HepG2 (cell line): ENCODE results near the gene PPP1R15A. TPM values are rescaled to one million over a fixed set of nuclear protein-coding genes. Genes with fewer than 3 reads are reported as not detected.

Source experiments
- AHR ChIP-seq: IDR thresholded peaks from 2 replicates; pipeline ENCODE4 v1.6.1; 2018; ENCODE audit warnings: missing genetic modification reagents, missing compliant biosample characterization
- DNMT3B ChIP-seq: conservative IDR thresholded peaks from 2 replicates; pipeline ENCODE4 v1.6.1; 2016; ENCODE audit warnings: missing biosample characterization, control low read depth
- EED ChIP-seq: sonication (generic); formaldehyde crosslinking; IDR thresholded peaks from 2 replicates; pipeline ENCODE4 v1.5.0; 2020; ENCODE audit warnings: mild to moderate bottlenecking, missing genetic modification reagents
- ESRRA ChIP-seq: sonication (generic); formaldehyde crosslinking; IDR thresholded peaks from 2 replicates; pipeline ENCODE4 v1.5.1; 2020; ENCODE audit warnings: mild to moderate bottlenecking, low read depth, missing genetic modification reagents
- FOXA1 ChIP-seq, 2 experiments: fragments of 450-650 bp in 1 of 2; sonication (generic) in 1 of 2; formaldehyde crosslinking in 1 of 2; IDR thresholded peaks; 2 replicates each; pipeline versions ENCODE4 v1.4.0 to v1.6.1; 2016 to 2020; ENCODE audit warnings: missing genetic modification reagents in 1 of 2
- GMEB1 ChIP-seq: sonication (generic); formaldehyde crosslinking; IDR thresholded peaks from 2 replicates; pipeline ENCODE4 v1.5.1; 2020; ENCODE audit warnings: missing genetic modification reagents, mild to moderate bottlenecking, borderline replicate concordance
- KAT8 ChIP-seq: IDR thresholded peaks from 2 replicates; pipeline ENCODE4 v1.6.1; 2016; ENCODE audit warnings: missing genetic modification reagents, missing compliant biosample characterization
- MTF1 ChIP-seq: sonication (generic); formaldehyde crosslinking; IDR thresholded peaks from 2 replicates; pipeline ENCODE4 v1.5.0; 2020; ENCODE audit warnings: missing genetic modification reagents
- POLR2A ChIP-seq, 2 experiments: IDR thresholded peaks; 2 replicates each; pipeline ENCODE4 v1.6.1; 2011; ENCODE audit warnings: low read depth in 2 of 2, low read length in 2 of 2, mild to moderate bottlenecking in 1 of 2, moderate library complexity in 1 of 2; ENCODE audit not compliant: insufficient read depth in 1 of 2
- RARG ChIP-seq: sonication (generic); formaldehyde crosslinking; IDR thresholded peaks from 2 replicates; pipeline ENCODE4 v1.4.0; 2020; ENCODE audit warnings: low read depth, mild to moderate bottlenecking, missing genetic modification reagents
- SAP130 ChIP-seq: IDR thresholded peaks from 2 replicates; pipeline ENCODE4 v1.6.1; 2016; ENCODE audit warnings: low read depth
- THAP9 ChIP-seq: sonication (generic); formaldehyde crosslinking; IDR thresholded peaks from 2 replicates; pipeline ENCODE4; 2020; ENCODE audit warnings: missing genetic modification reagents, mild to moderate bottlenecking, borderline replicate concordance
- ZMYM2 ChIP-seq: sonication (generic); formaldehyde crosslinking; IDR thresholded peaks from 2 replicates; pipeline ENCODE4 v1.8.0; 2022; ENCODE audit warnings: mild to moderate bottlenecking, missing genetic modification reagents
- ZNF550 ChIP-seq: sonication (generic); formaldehyde crosslinking; IDR thresholded peaks from 2 replicates; pipeline ENCODE4 v1.4.0; 2020; ENCODE audit warnings: mild to moderate bottlenecking, missing genetic modification reagents, borderline replicate concordance
- ZNF569 ChIP-seq: sonication (generic); formaldehyde crosslinking; IDR thresholded peaks from 2 replicates; pipeline ENCODE4 v1.5.0; 2020; ENCODE audit warnings: mild to moderate bottlenecking, missing genetic modification reagents, moderate library complexity, borderline replicate concordance
- ZNF7 ChIP-seq: IDR thresholded peaks from 2 replicates; pipeline ENCODE4 v1.6.1; 2016; ENCODE audit warnings: missing biosample characterization, missing genetic modification reagents
- ZNF710 ChIP-seq: sonication (generic); formaldehyde crosslinking; IDR thresholded peaks from 2 replicates; pipeline ENCODE4 v1.5.0; 2020; ENCODE audit warnings: mild to moderate bottlenecking, missing genetic modification reagents, borderline replicate concordance
- ZNF772 ChIP-seq: sonication (generic); formaldehyde crosslinking; IDR thresholded peaks from 2 replicates; pipeline ENCODE4 v1.5.0; 2020; ENCODE audit warnings: mild to moderate bottlenecking, missing genetic modification reagents
- polyA plus RNA-seq, 8 experiments: library from polyadenylated mRNA; depleted of rRNA in 3 of 8; stranded (reverse) in 7 of 8; unstranded in 1 of 8; fragments of >200 nt; fragmentation: Illumina TruSeq in 4 of 8; extraction: Trizol in 4 of 8; gene quantifications; 2 replicates each; pipeline versions ENCODE4 v1.2.1 to v1.2.3, GENCODE V29; 2011 to 2016; ENCODE audit warnings: low read depth in 4 of 8, missing spikeins in 1 of 8, mixed read lengths in 1 of 8; ENCODE audit not compliant: insufficient read depth in 1 of 8
- total RNA-seq, 5 experiments: library from RNA; depleted of rRNA; stranded (reverse); fragments of >200 nt; fragmentation: Illumina TruSeq; extraction: Trizol; gene quantifications; 2 replicates each; pipeline ENCODE4 v1.2.3, GENCODE V29; 2016; ENCODE audit warnings: low read depth in 1 of 5
- TF ChIP-seq, protein P1 (sequence below): sonication (generic); formaldehyde crosslinking; IDR thresholded peaks from 2 replicates; pipeline ENCODE4 v1.9.0; 2021; ENCODE audit warnings: missing genetic modification reagents, borderline replicate concordance
- TF ChIP-seq, protein P2 (sequence below): sonication (generic); formaldehyde crosslinking; IDR thresholded peaks from 2 replicates; pipeline ENCODE4 v1.4.0; 2020; ENCODE audit warnings: missing genetic modification reagents

Gene PPP1R15A
- total and polyA plus RNA-seq, 2 of the 13 experiments (the other 11 are each of a cell fraction or from before 2014, with no cell fraction given): 15.6 to 18.5 TPM

DNA sequence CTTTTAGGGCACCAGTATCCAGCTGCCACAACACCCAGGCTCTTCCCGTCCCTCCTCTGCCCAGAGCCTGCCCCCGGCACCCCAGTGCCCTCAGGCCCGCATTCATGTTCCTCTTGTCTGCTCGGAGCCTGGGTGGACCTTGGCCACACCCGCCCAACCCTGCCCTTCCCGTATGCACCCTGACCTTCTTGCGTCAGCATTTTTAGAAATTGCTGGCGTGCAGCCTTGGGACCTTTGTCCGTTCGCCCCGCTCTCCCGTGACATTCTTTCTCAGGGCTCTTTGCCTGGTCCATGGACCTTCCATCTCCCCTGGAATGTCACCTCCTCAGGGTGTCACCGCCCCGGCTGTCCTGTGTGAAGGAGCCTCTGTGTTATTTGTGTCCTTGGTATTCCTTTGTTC lies 35.5 kb downstream of the PPP1R15A start (continued):
- TF ChIP-seq THAP9 (CRISPR knock-in tag): no peak
- TF ChIP-seq ZNF7 (CRISPR knock-in tag): no peak
- TF ChIP-seq AHR (CRISPR knock-in tag): 0 out of 2 replicates have a peak, but pooled peaks have one; percentile 42
- no peak for TF ChIP-seq RARG (CRISPR knock-in tag)
- peak; percentile 84 for TF ChIP-seq SAP130 (CRISPR knock-in tag)
- TF ChIP-seq KAT8: peak; percentile 49; the same call in 1 of the 2 replicates
- no peak for TF ChIP-seq ZNF550
- TF ChIP-seq POLR2A (IDR thresholded peaks at IDR 0.05; ENCODE audit: insufficient read depth in 1 of 2, low read depth in 2 of 2, low read length in 2 of 2): no peak
- TF ChIP-seq EED: no peak
- no peak for TF ChIP-seq ZNF710 (CRISPR knock-in tag)
- peak; percentile 85 for TF ChIP-seq ZMYM2 (CRISPR knock-in tag)
- TF ChIP-seq, protein P1, sequence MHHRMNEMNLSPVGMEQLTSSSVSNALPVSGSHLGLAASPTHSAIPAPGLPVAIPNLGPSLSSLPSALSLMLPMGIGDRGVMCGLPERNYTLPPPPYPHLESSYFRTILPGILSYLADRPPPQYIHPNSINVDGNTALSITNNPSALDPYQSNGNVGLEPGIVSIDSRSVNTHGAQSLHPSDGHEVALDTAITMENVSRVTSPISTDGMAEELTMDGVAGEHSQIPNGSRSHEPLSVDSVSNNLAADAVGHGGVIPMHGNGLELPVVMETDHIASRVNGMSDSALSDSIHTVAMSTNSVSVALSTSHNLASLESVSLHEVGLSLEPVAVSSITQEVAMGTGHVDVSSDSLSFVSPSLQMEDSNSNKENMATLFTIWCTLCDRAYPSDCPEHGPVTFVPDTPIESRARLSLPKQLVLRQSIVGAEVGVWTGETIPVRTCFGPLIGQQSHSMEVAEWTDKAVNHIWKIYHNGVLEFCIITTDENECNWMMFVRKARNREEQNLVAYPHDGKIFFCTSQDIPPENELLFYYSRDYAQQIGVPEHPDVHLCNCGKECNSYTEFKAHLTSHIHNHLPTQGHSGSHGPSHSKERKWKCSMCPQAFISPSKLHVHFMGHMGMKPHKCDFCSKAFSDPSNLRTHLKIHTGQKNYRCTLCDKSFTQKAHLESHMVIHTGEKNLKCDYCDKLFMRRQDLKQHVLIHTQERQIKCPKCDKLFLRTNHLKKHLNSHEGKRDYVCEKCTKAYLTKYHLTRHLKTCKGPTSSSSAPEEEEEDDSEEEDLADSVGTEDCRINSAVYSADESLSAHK (CRISPR knock-in tag): no peak
- TF ChIP-seq ZNF772 (CRISPR knock-in tag): peak; percentile 59; the same call in 1 of the 2 replicates
- TF ChIP-seq ESRRA: peak; percentile 95
- TF ChIP-seq, protein P2, sequence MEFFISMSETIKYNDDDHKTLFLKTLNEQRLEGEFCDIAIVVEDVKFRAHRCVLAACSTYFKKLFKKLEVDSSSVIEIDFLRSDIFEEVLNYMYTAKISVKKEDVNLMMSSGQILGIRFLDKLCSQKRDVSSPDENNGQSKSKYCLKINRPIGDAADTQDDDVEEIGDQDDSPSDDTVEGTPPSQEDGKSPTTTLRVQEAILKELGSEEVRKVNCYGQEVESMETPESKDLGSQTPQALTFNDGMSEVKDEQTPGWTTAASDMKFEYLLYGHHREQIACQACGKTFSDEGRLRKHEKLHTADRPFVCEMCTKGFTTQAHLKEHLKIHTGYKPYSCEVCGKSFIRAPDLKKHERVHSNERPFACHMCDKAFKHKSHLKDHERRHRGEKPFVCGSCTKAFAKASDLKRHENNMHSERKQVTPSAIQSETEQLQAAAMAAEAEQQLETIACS (CRISPR knock-in tag): no peak
- no peak; the same call in 1 of the 2 replicates for TF ChIP-seq GMEB1 (CRISPR knock-in tag)
- TF ChIP-seq FOXA1 (IDR thresholded peaks at IDR 0.05): no peak
- TF ChIP-seq FOXA1 (CRISPR knock-in tag; IDR thresholded peaks at IDR 0.05): no peak
- no peak for TF ChIP-seq MTF1 (CRISPR knock-in tag)
- TF ChIP-seq ZNF569: no peak
- TF ChIP-seq DNMT3B (CRISPR knock-in tag): no peak
